H9 (cell line): Measurements from ENCODE around the gene MGAT5. TPM values are rescaled to one million over a fixed set of nuclear protein-coding genes. Genes with fewer than 3 reads are reported as not detected.

Experiments
- DNase-seq: peaks from one replicate; pipeline ENCODE4 v3.0.0-alpha.2; 2017
- H2AFZ ChIP-seq: one replicate; pipeline ENCODE4 v1.6.1; 2013; ENCODE audit warnings: mild to moderate bottlenecking, low read length, control low read depth, moderate library complexity
- H2AK5ac ChIP-seq: 2 replicates; pipeline ENCODE4 v1.6.1; 2013; ENCODE audit warnings: low read length, control low read depth, mixed read lengths; ENCODE audit not compliant: insufficient read length
- H2BK120ac ChIP-seq: one replicate; pipeline ENCODE4 v1.6.1; 2013; ENCODE audit warnings: low read depth, mild to moderate bottlenecking, low read length, control low read depth, inconsistent platforms; ENCODE audit not compliant: poor library complexity, severe bottlenecking
- H2BK12ac ChIP-seq: 2 replicates; pipeline ENCODE4 v1.6.1; 2013; ENCODE audit warnings: low read length, control low read depth, mixed read lengths, low read depth; ENCODE audit not compliant: insufficient read length
- H2BK15ac ChIP-seq: 2 replicates; pipeline ENCODE4 v1.6.1; 2013; ENCODE audit warnings: low read depth, low read length, control low read depth
- H2BK20ac ChIP-seq: one replicate; pipeline ENCODE4 v1.6.1; 2013; ENCODE audit warnings: low read depth, mild to moderate bottlenecking, low read length, control low read depth, inconsistent platforms; ENCODE audit not compliant: poor library complexity, severe bottlenecking
- H2BK5ac ChIP-seq: 2 replicates; pipeline ENCODE4 v1.6.1; 2013; ENCODE audit warnings: low read length, control low read depth, mixed read lengths; ENCODE audit not compliant: insufficient read length
- H3K14ac ChIP-seq: 2 replicates; pipeline ENCODE4 v1.6.1; 2013; ENCODE audit warnings: low read length, control low read depth; ENCODE audit not compliant: insufficient read depth
- H3K18ac ChIP-seq: 2 replicates; pipeline ENCODE4 v1.6.1; 2013; ENCODE audit warnings: low read depth, mild to moderate bottlenecking, mixed read lengths, low read length, control low read depth; ENCODE audit not compliant: insufficient read length
- H3K23ac ChIP-seq: 2 replicates; pipeline ENCODE4 v1.6.1; 2013; ENCODE audit warnings: low read length, control low read depth, mixed read lengths, low read depth; ENCODE audit not compliant: insufficient read length
- H3K23me2 ChIP-seq: 2 replicates; pipeline ENCODE4 v1.6.1; 2013; ENCODE audit warnings: low read depth, mild to moderate bottlenecking, mixed read lengths, low read length, control low read depth; ENCODE audit not compliant: insufficient read length, poor library complexity, severe bottlenecking
- H3K27ac ChIP-seq: 2 replicates; pipeline ENCODE4 v1.5.1; 2013; ENCODE audit warnings: low read length, control low read depth, mixed read lengths, low read depth; ENCODE audit not compliant: insufficient read length
- H3K27me3 ChIP-seq: 2 replicates; pipeline ENCODE4 v1.6.1; 2013; ENCODE audit warnings: low read length, control low read depth, inconsistent platforms; ENCODE audit not compliant: insufficient read depth
- H3K4ac ChIP-seq: 2 replicates; pipeline ENCODE4 v1.6.1; 2013; ENCODE audit warnings: low read depth, mild to moderate bottlenecking, control low read depth, inconsistent platforms, low read length, moderate library complexity
- H3K4me1 ChIP-seq: 2 replicates; pipeline ENCODE4 v1.6.1; 2013; ENCODE audit warnings: low read length, control low read depth, inconsistent platforms; ENCODE audit not compliant: insufficient read depth
- H3K4me2 ChIP-seq: 2 replicates; pipeline ENCODE4 v1.6.1; 2013; ENCODE audit warnings: low read length, control low read depth, mixed read lengths; ENCODE audit not compliant: insufficient read length, insufficient read depth
- H3K56ac ChIP-seq: 2 replicates; pipeline ENCODE4 v1.6.1; 2013; ENCODE audit warnings: low read depth, mild to moderate bottlenecking, mixed read lengths, low read length, control low read depth; ENCODE audit not compliant: insufficient read length
- H3K79me1 ChIP-seq: 2 replicates; pipeline ENCODE4 v1.6.1; 2013; ENCODE audit warnings: low read depth, mild to moderate bottlenecking, moderate library complexity, low read length, control low read depth, inconsistent platforms; ENCODE audit not compliant: insufficient read depth, poor library complexity, severe bottlenecking
- H3K79me2 ChIP-seq: 2 replicates; pipeline ENCODE4 v1.6.1; 2013; ENCODE audit warnings: low read length, control low read depth, inconsistent platforms; ENCODE audit not compliant: insufficient read depth
- H3K9ac ChIP-seq: 2 replicates; pipeline ENCODE4 v1.6.1; 2013; ENCODE audit warnings: low read length, control low read depth, mixed read lengths; ENCODE audit not compliant: insufficient read length; ENCODE audit errors: extremely low read depth
- H3K9me3 ChIP-seq: one replicate; pipeline ENCODE4 v1.6.1; 2013; ENCODE audit warnings: low read depth, low read length, inconsistent platforms; ENCODE audit not compliant: control insufficient read depth
- H3T11ph ChIP-seq: one replicate; pipeline ENCODE4 v1.6.1; 2013; ENCODE audit warnings: mild to moderate bottlenecking, low read length, control low read depth, inconsistent platforms
- H4K20me1 ChIP-seq: one replicate; pipeline ENCODE4 v1.6.1; 2013; ENCODE audit not compliant: control insufficient read depth, insufficient read length, insufficient read depth
- H4K5ac ChIP-seq: 2 replicates; pipeline ENCODE4 v1.6.1; 2013; ENCODE audit warnings: low read depth, mild to moderate bottlenecking, mixed read lengths, low read length, control low read depth; ENCODE audit not compliant: insufficient read length
- H4K8ac ChIP-seq: replicated peaks from 2 replicates; pipeline ENCODE4 v1.6.1; 2013; ENCODE audit warnings: low read length, control low read depth, mixed read lengths, low read depth; ENCODE audit not compliant: insufficient read length
- H4K91ac ChIP-seq: 2 replicates; pipeline ENCODE4 v1.6.1; 2013; ENCODE audit warnings: low read depth, mild to moderate bottlenecking, moderate library complexity, mixed read lengths, low read length, control low read depth; ENCODE audit not compliant: insufficient read length
- H3K27ac Mint-ChIP-seq, 3 experiments: 2 replicates in 2 of 3; 3 replicates in 1 of 3; pipeline ENCODE4 v1.8.0; 2020 to 2021; ENCODE audit warnings: mixed read lengths in 3 of 3, mild to moderate bottlenecking in 1 of 3, moderate library complexity in 1 of 3
- H3K27me3 Mint-ChIP-seq: 2 replicates; pipeline ENCODE4 v1.8.0; 2021; ENCODE audit warnings: low read depth, mild to moderate bottlenecking, moderate library complexity, mixed read lengths
- H3K36me3 Mint-ChIP-seq, 3 experiments: 2 replicates in 2 of 3; 3 replicates in 1 of 3; pipeline ENCODE4 v1.8.0; 2020 to 2021; ENCODE audit warnings: low read depth in 3 of 3, mixed read lengths in 3 of 3; ENCODE audit not compliant: insufficient read depth in 1 of 3
- H3K4me1 Mint-ChIP-seq, 2 experiments: 2 replicates each; pipeline ENCODE4 v1.8.0; 2020; ENCODE audit warnings: mixed read lengths in 2 of 2
- H3K4me3 Mint-ChIP-seq, 2 experiments: 2 replicates in 1 of 2; 3 replicates in 1 of 2; pipeline ENCODE4 v1.8.0; 2020 to 2021; ENCODE audit warnings: mild to moderate bottlenecking in 2 of 2, mixed read lengths in 2 of 2, moderate library complexity in 1 of 2
- H3K9me3 Mint-ChIP-seq, 2 experiments: 2 replicates in 1 of 2; 3 replicates in 1 of 2; pipeline ENCODE4 v1.8.0; 2020; ENCODE audit warnings: mild to moderate bottlenecking in 2 of 2, mixed read lengths in 2 of 2, moderate library complexity in 1 of 2
- CTCF ChIP-seq: fragments of 200-600 bp; sonication (generic); conservative IDR thresholded peaks from 3 replicates; pipeline ENCODE4 v1.8.0; 2021; ENCODE audit warnings: antibody characterized with exemption, mild to moderate bottlenecking
- WGBS: extraction: QIAGEN DNeasy Blood & Tissue Kit; methylation state at CpG from one replicate; pipeline ENCODE4 v1.1.7; 2013; ENCODE audit warnings: missing lambda C conversion rate, low lambda C conversion rate, mixed read lengths; ENCODE audit not compliant: insufficient read length; ENCODE audit errors: extremely low coverage; 5-methylcytosine and 5-hydroxymethylcytosine counted together
- total RNA-seq: library from RNA; stranded (reverse); gene quantifications from 2 replicates; pipeline ENCODE4 v1.2.1, GENCODE V29; 2021

The MGAT5 gene
- total RNA-seq, 1 experiment from 2014 or later = 25.7 TPM

DNA sequence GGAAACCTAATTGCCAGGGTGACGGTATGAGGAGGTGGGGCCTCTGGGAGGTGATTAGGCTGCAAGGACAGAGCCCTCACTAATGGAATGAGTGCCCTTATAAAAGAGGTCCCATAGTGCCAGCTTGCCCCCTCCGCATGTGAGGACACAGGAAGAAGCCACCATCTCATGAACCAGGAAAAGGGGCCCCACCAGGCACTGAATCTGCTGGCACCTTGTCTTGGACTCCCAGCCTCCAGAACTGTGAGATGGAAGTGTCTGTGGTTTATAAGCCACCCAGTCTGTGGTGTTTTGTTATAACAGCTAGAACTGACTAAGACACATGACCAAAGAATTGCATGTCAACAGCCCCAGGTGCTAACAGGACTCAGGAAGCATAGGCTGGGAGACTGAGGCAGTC is 214.3 kb downstream of the MGAT5 start:
- Histone ChIP-seq H3K14ac (no peak overlapping the region), H3K23ac (no peak overlapping the region), H3K23me2 (no peaks in the 10 kb centered on the region), H2BK120ac (no peak overlapping the region), H3K4ac (no peak overlapping the region), H2BK12ac (no peak overlapping the region), H3K4me2 (no peak overlapping the region), H3K9me3 (no peaks in the 10 kb centered on the region), H3T11ph (no peak overlapping the region), H3K79me2 (no peaks in the 10 kb centered on the region), H4K20me1 (no peaks in the 10 kb centered on the region), H3K56ac (no peak overlapping the region), H2AFZ (no peak overlapping the region), H3K27me3 (no peaks in the 10 kb centered on the region), H2BK15ac (no peak overlapping the region), H3K18ac (no peak overlapping the region), H3K79me1 (no peaks in the 10 kb centered on the region), H3K4me1 (no peaks in the 10 kb centered on the region), H2BK5ac (no peak overlapping the region), H3K9ac (no peak overlapping the region), H4K5ac (no peak overlapping the region), H3K27ac (no peak overlapping the region), H2AK5ac (no peak overlapping the region), H4K91ac (no peak overlapping the region), H2BK20ac (no peak overlapping the region), H4K8ac (no peak overlapping the region)
- Mint-ChIP-seq H3K27me3 (peaks cover under 1% of the 10 kb centered on the region; the same call in 1 of the 2 replicates), H3K4me1 (peaks cover 2 to 4% of the 10 kb centered on the region in 2 experiments; a peak in 1 of 4 replicates), H3K27ac (no peak overlapping the region), H3K4me3 (no peak overlapping the region), H3K9me3 (peaks cover 0 to 4% of the 10 kb centered on the region in 2 experiments; a peak in 1 of 5 replicates), H3K36me3 (no peaks in the 10 kb centered on the region; a peak in 2 of 7 replicates)
- no peak for DNase-seq
- TF ChIP-seq CTCF = no peak
- no CpG with 5 or more reads among the region's 2 CpGs for WGBS
